H1 (cell line): ENCODE measurements around the gene WDR81. TPM values are rescaled to one million over a fixed set of nuclear protein-coding genes. Genes with fewer than 3 reads are reported as not detected.

Experiments
- CTCF ChIA-PET: fragments of 300-600 bp; sonication (Branson Sonifier 250); formaldehyde crosslinking; loops from one replicate; lab custom pipeline; 2021; ENCODE audit not compliant: partially characterized antibody; lab: Charles Lee
- POLR2A ChIA-PET: fragments of 300-600 bp; sonication (Branson Sonifier 250); formaldehyde crosslinking; loops from one replicate; lab custom pipeline; 2021; ENCODE audit warnings: inconsistent platforms; ENCODE audit not compliant: partially characterized antibody; lab: Charles Lee
- DNase-seq, 2 experiments: peaks; one replicate each; pipeline versions ENCODE4 v3.0.0 to v3.0.0-alpha.2; 2010 to 2022; ENCODE audit warnings: low spot score in 2 of 2, low read depth in 1 of 2, mixed read lengths in 1 of 2
- FAIRE-seq: peaks from 2 replicates; lab custom pipeline; 2011; peaks lifted over from hg19 to GRCh38; lab: Jason Lieb, UNC
- H2AFZ ChIP-seq: 2 replicates; pipeline ENCODE4 v1.8.1; 2012; ENCODE audit warnings: low read length, inconsistent platforms
- H2AK5ac ChIP-seq: 2 replicates; pipeline ENCODE4 v1.6.1; 2013; ENCODE audit warnings: low read depth, low read length
- H2BK120ac ChIP-seq: replicated peaks from 2 replicates; pipeline ENCODE3; 2013; ENCODE audit warnings: low read depth, low read length, inconsistent platforms
- H2BK12ac ChIP-seq: 2 replicates; pipeline ENCODE4 v1.6.1; 2013; ENCODE audit warnings: low read depth, low read length
- H2BK15ac ChIP-seq: 2 replicates; pipeline ENCODE4 v1.6.1; 2013; ENCODE audit warnings: low read length
- H2BK20ac ChIP-seq: 2 replicates; pipeline ENCODE4 v1.6.1; 2013; ENCODE audit warnings: low read length
- H2BK5ac ChIP-seq: 2 replicates; pipeline ENCODE4 v1.6.1; 2013; ENCODE audit warnings: low read depth, low read length
- H3K14ac ChIP-seq: 2 replicates; pipeline ENCODE4 v1.6.1; 2013; ENCODE audit warnings: inconsistent platforms; ENCODE audit not compliant: insufficient read length
- H3K18ac ChIP-seq: 2 replicates; pipeline ENCODE4 v1.6.1; 2013; ENCODE audit warnings: low read length; ENCODE audit errors: extremely low read depth
- H3K23ac ChIP-seq: 2 replicates; pipeline ENCODE4 v1.6.1; 2013; ENCODE audit warnings: inconsistent platforms; ENCODE audit not compliant: insufficient read length
- H3K23me2 ChIP-seq: 2 replicates; pipeline ENCODE4 v1.6.1; 2013; ENCODE audit warnings: low read depth, low read length
- H3K27ac ChIP-seq: 2 replicates; pipeline ENCODE4 v1.6.1; 2011; ENCODE audit warnings: low read depth, low read length, inconsistent platforms
- H3K27me3 ChIP-seq, 4 experiments: replicated peaks in 1 of 4; 1 replicate in 1 of 4; 2 replicates in 3 of 4; pipeline versions ENCODE4 v1.6.1 to v1.8.1; 2011 to 2013; ENCODE audit warnings: low read length in 3 of 4, mild to moderate bottlenecking in 3 of 4, inconsistent platforms in 2 of 4, mixed read lengths in 2 of 4, moderate library complexity in 1 of 4; ENCODE audit not compliant: control insufficient read depth in 3 of 4, insufficient read depth in 3 of 4; ENCODE audit errors: extremely low read depth in 1 of 4
- H3K36me3 ChIP-seq, 4 experiments: 2 replicates each; pipeline versions ENCODE4 v1.6.1 to v1.8.1; 2011 to 2013; ENCODE audit warnings: mild to moderate bottlenecking in 4 of 4, low read length in 3 of 4, moderate library complexity in 2 of 4, control low read depth in 1 of 4, inconsistent platforms in 1 of 4; ENCODE audit not compliant: insufficient read depth in 4 of 4, control insufficient read depth in 2 of 4
- H3K4ac ChIP-seq: replicated peaks from 2 replicates; pipeline ENCODE3; 2013; ENCODE audit warnings: low read length, low read depth, mixed read lengths, inconsistent platforms; ENCODE audit not compliant: insufficient read length
- H3K4me1 ChIP-seq, 4 experiments: replicated peaks in 1 of 4; 1 replicate in 1 of 4; 2 replicates in 3 of 4; pipeline versions ENCODE4 v1.6.1 to v1.8.1; 2011 to 2013; ENCODE audit warnings: low read length in 3 of 4, inconsistent platforms in 2 of 4, mixed read lengths in 1 of 4; ENCODE audit not compliant: insufficient read depth in 4 of 4, control insufficient read depth in 3 of 4
- H3K4me2 ChIP-seq, 2 experiments: 2 replicates each; pipeline versions ENCODE4 v1.6.1 to v1.8.1; 2011 to 2013; ENCODE audit warnings: low read depth in 2 of 2, low read length in 2 of 2, control low read depth in 1 of 2, inconsistent platforms in 1 of 2, mild to moderate bottlenecking in 1 of 2; ENCODE audit not compliant: insufficient read depth in 1 of 2
- H3K4me3 ChIP-seq, 4 experiments: fragments of 200-600, 300-600 bp in 1 of 4; sonication (generic), shearing (Covaris generic), sonication (Bioruptor Twin) in 1 of 4; 2 replicates each; pipeline versions ENCODE4 v1.5.1 to v1.8.1; 2011 to 2016; ENCODE audit warnings: low read length in 4 of 4, low read depth in 3 of 4, control low read depth in 2 of 4, inconsistent platforms in 2 of 4, mild to moderate bottlenecking in 2 of 4, mixed read lengths in 1 of 4, moderate library complexity in 1 of 4; ENCODE audit not compliant: insufficient read depth in 2 of 4; ENCODE audit errors: extremely low read depth in 1 of 4
- H3K56ac ChIP-seq: replicated peaks from 2 replicates; pipeline ENCODE3; 2013; ENCODE audit warnings: low read depth, mild to moderate bottlenecking, mixed read lengths, low read length, inconsistent platforms; ENCODE audit not compliant: insufficient read length
- H3K79me1 ChIP-seq: 2 replicates; pipeline ENCODE4 v1.6.1; 2013; ENCODE audit warnings: low read depth, low read length, control low read depth
- H3K79me2 ChIP-seq, 2 experiments: 2 replicates each; pipeline versions ENCODE4 v1.6.1 to v1.8.1; 2012 to 2013; ENCODE audit warnings: low read length in 2 of 2, mild to moderate bottlenecking in 2 of 2, inconsistent platforms in 1 of 2; ENCODE audit not compliant: insufficient read depth in 2 of 2, control insufficient read depth in 1 of 2
- H3K9ac ChIP-seq, 4 experiments: replicated peaks in 1 of 4; 1 replicate in 1 of 4; 2 replicates in 3 of 4; pipeline versions ENCODE4 v1.6.1 to v1.8.1; 2011 to 2013; ENCODE audit warnings: low read depth in 3 of 4, low read length in 3 of 4, control low read depth in 2 of 4, mild to moderate bottlenecking in 2 of 4, moderate library complexity in 2 of 4, inconsistent platforms in 1 of 4; ENCODE audit errors: extremely low read depth in 1 of 4
- H3K9me3 ChIP-seq, 2 experiments: 2 replicates each; pipeline versions ENCODE4 v1.6.1 to v1.8.1; 2012 to 2013; ENCODE audit warnings: mild to moderate bottlenecking in 2 of 2, moderate library complexity in 2 of 2, control low read depth in 1 of 2, inconsistent platforms in 1 of 2, low read depth in 1 of 2, low read length in 1 of 2, mixed read lengths in 1 of 2; ENCODE audit not compliant: insufficient read depth in 2 of 2
- H4K20me1 ChIP-seq, 2 experiments: replicated peaks in 1 of 2; 2 replicates each; pipeline versions ENCODE3 to v1.8.1; 2011 to 2013; ENCODE audit warnings: inconsistent platforms in 2 of 2, low read length in 2 of 2, mild to moderate bottlenecking in 1 of 2; ENCODE audit not compliant: insufficient read depth in 2 of 2, control insufficient read depth in 1 of 2
- H4K5ac ChIP-seq: 2 replicates; pipeline ENCODE4 v1.6.1; 2013; ENCODE audit warnings: low read length, low read depth, mixed read lengths, inconsistent platforms; ENCODE audit not compliant: insufficient read length
- H4K8ac ChIP-seq: 2 replicates; pipeline ENCODE4 v1.8.0; 2013; ENCODE audit warnings: mild to moderate bottlenecking, moderate library complexity, low read length, inconsistent platforms; ENCODE audit not compliant: insufficient read depth; ENCODE audit errors: extremely low read depth
- H4K91ac ChIP-seq: replicated peaks from 2 replicates; pipeline ENCODE3; 2013; ENCODE audit warnings: low read length, mixed read lengths, inconsistent platforms; ENCODE audit not compliant: insufficient read length
- BRCA1 ChIP-seq: IDR thresholded peaks from 2 replicates; pipeline ENCODE4 v1.6.1; 2012; ENCODE audit warnings: low read depth, low read length, improper control_type of control experiment
- CTCF ChIP-seq, 3 experiments: IDR thresholded peaks; 1 replicate in 2 of 3; 2 replicates in 1 of 3; pipeline versions ENCODE4 v1.5.1 to v1.6.1; 2011; ENCODE audit warnings: low read length in 3 of 3, mild to moderate bottlenecking in 3 of 3, inconsistent platforms in 2 of 3, low read depth in 1 of 3, moderate library complexity in 1 of 3; ENCODE audit not compliant: insufficient read depth in 1 of 3; ENCODE audit errors: control extremely low read depth in 1 of 3
- GTF2F1 ChIP-seq: IDR thresholded peaks from 2 replicates; pipeline ENCODE4 v1.6.1; 2012; ENCODE audit warnings: low read depth, low read length, improper control_type of control experiment, borderline replicate concordance
- HDAC2 ChIP-seq, 2 experiments: fragments of 300-600 bp in 1 of 2; sonication (generic) in 1 of 2; IDR thresholded peaks; 2 replicates each; pipeline ENCODE4 v1.6.1; 2011 to 2012; ENCODE audit warnings: low read depth in 2 of 2, low read length in 2 of 2, mild to moderate bottlenecking in 2 of 2, moderate library complexity in 2 of 2, borderline replicate concordance in 1 of 2, inconsistent platforms in 1 of 2
- JUN ChIP-seq: IDR thresholded peaks from 2 replicates; pipeline ENCODE4 v1.6.1; 2011; ENCODE audit warnings: low read depth, mild to moderate bottlenecking, improper control_type of control experiment, low read length
- KDM1A ChIP-seq: fragments of 200-600, 300-600 bp; sonication (generic); IDR thresholded peaks from 2 replicates; pipeline ENCODE4 v1.7.1; 2016; ENCODE audit warnings: mild to moderate bottlenecking, low read length, borderline replicate concordance
- RBBP5 ChIP-seq: IDR thresholded peaks from 2 replicates; pipeline ENCODE4 v1.7.1; 2012; ENCODE audit warnings: low read depth, mild to moderate bottlenecking, inconsistent platforms, low read length, moderate library complexity, borderline replicate concordance
- RXRA ChIP-seq: IDR thresholded peaks from 2 replicates; pipeline ENCODE4 v1.6.1; 2011; ENCODE audit warnings: low read depth, mild to moderate bottlenecking, low read length, moderate library complexity; ENCODE audit not compliant: insufficient read depth
- SIRT6 ChIP-seq: IDR thresholded peaks from one replicate; pipeline ENCODE4 v1.7.1; 2012; ENCODE audit warnings: low read length, inconsistent platforms
- SP1 ChIP-seq: IDR thresholded peaks from 2 replicates; pipeline ENCODE4 v1.6.1; 2011; ENCODE audit warnings: low read depth, low read length
- ZNF274 ChIP-seq: IDR thresholded peaks from 2 replicates; pipeline ENCODE4 v1.7.0; 2012; ENCODE audit warnings: low read length, borderline replicate concordance; ENCODE audit errors: extremely low read depth
- WGBS, 2 experiments: shearing (Covaris generic) in 1 of 2; methylation state at CpG; one replicate each; pipeline versions ENCODE4 v1.1.6 to v1.1.7; 2013 to 2015; ENCODE audit warnings: low lambda C conversion rate in 2 of 2, mixed read lengths in 2 of 2, inconsistent platforms in 1 of 2, low coverage in 1 of 2, missing lambda C conversion rate in 1 of 2; ENCODE audit not compliant: insufficient replicate concordance in 2 of 2, insufficient coverage in 1 of 2, insufficient read length in 1 of 2; ENCODE audit errors: extremely low coverage in 1 of 2, missing lambda C conversion rate in 1 of 2; 5-methylcytosine and 5-hydroxymethylcytosine counted together
- polyA plus RNA-seq, 7 experiments: library from polyadenylated mRNA; depleted of rRNA in 3 of 7; stranded (reverse) in 5 of 7; unstranded in 2 of 7; fragments of >200 nt in 5 of 7; fragments of 200-250 nt in 2 of 7; gene quantifications; 1 replicate in 5 of 7; 2 replicates in 1 of 7; 4 replicates in 1 of 7; pipeline versions ENCODE4 v1.2.1 to v1.2.3, GENCODE V29; 2011 to 2013; ENCODE audit warnings: missing spikeins in 2 of 7, mixed read lengths in 2 of 7
- total RNA-seq: library from RNA; stranded (reverse); fragmentation: NEBNext Ultra II Directional; extraction: Animal tissue kit (Norgen Biotek cat#: 25700); gene quantifications from 2 replicates; pipeline ENCODE4 v1.2.1, GENCODE V29; 2021

Gene WDR81
- total and polyA plus RNA-seq, 2 of the 8 experiments (the other 6 are each of a cell fraction or from before 2014, with no cell fraction given): 9.1 to 12.3 TPM

- WGBS, 2 experiments: 88% methylated on average over 4 of the region's 5 CpGs; no CpG with 5 or more reads in 1 of the 2 experiments
- no peak for FAIRE-seq
- no peak overlapping the region for H3K18ac ChIP-seq
- no peak for TF ChIP-seq ZNF274
- TF ChIP-seq HDAC2 (IDR thresholded peaks at IDR 0.05; ENCODE audit: borderline replicate concordance in 1 of 2, low read depth in 2 of 2, low read length in 2 of 2): no peak
- no peak for TF ChIP-seq JUN
- no peak for TF ChIP-seq BRCA1
- TF ChIP-seq GTF2F1: no peak
- no peak for TF ChIP-seq KDM1A
- no peak for TF ChIP-seq SIRT6
- TF ChIP-seq RXRA: no peak
- TF ChIP-seq SP1: no peak
- no peak for TF ChIP-seq RBBP5
- TF ChIP-seq CTCF (IDR thresholded peaks at IDR 0.05; ENCODE audit: control extremely low read depth in 1 of 3, insufficient read depth in 1 of 3, low read depth in 1 of 3, low read length in 3 of 3): no peak
These were observed 17.4 kb upstream of the WDR81 start for GRCh38 chr17:1707107-1707506.

More at GRCh38 chr17:1707107-1707506, 17.4 kb upstream of the WDR81 start:
- Histone ChIP-seq H3K9ac (no peak overlapping the region), H2AFZ (no peak overlapping the region), H3K23me2 (peaks cover 9% of the 10 kb centered on the region; the same call in 1 of the 2 replicates), H2BK15ac (no peak overlapping the region), H3K9me3 (no peaks in the 10 kb centered on the region), H3K4me1 (peaks cover 0 to 9% (median 4%) of the 10 kb centered on the region in 4 experiments; a peak in 4 of 7 replicates), H2BK5ac (no peak overlapping the region), H3K79me2 (no peaks in the 10 kb centered on the region), H2BK12ac (no peak overlapping the region), H4K20me1 (no peaks in the 10 kb centered on the region), H3K27me3 (peaks cover 0 to 2% (median 0%) of the 10 kb centered on the region in 4 experiments; a peak in 2 of 7 replicates), H3K27ac (no peak overlapping the region), H3K4ac (no peak overlapping the region), H3K4me2 (no peak overlapping the region), H3K56ac (no peak overlapping the region), H4K5ac (no peak overlapping the region), H4K91ac (no peak overlapping the region), H4K8ac (no peak overlapping the region), H3K14ac (no peak overlapping the region), H3K79me1 (no peaks in the 10 kb centered on the region), H2BK20ac (no peak overlapping the region), H3K4me3 (no peak overlapping the region), H3K36me3 (no peaks in the 10 kb centered on the region), H2BK120ac (no peak overlapping the region), H3K23ac (no peak overlapping the region), H2AK5ac (no peak overlapping the region)
- no peak for DNase-seq
- CTCF ChIA-PET: interaction anchor here (0.9 kb wide), 1 partner anchor 14 kb away, joined by 3 read pairs; no protein-coding TSS in a partner anchor
- POLR2A ChIA-PET: interaction anchor here (0.9 kb wide), 1 partner anchor 9 kb away, joined by 3 read pairs; no protein-coding TSS in a partner anchor
